Measurements from ENCODE around the gene LIMA1.
"Not testable (repeated sequence)": the region's sequence is repeated elsewhere in the genome, so short reads cannot be mapped to it uniquely, and the experiment has no call there.

The LIMA1 gene

DNA sequence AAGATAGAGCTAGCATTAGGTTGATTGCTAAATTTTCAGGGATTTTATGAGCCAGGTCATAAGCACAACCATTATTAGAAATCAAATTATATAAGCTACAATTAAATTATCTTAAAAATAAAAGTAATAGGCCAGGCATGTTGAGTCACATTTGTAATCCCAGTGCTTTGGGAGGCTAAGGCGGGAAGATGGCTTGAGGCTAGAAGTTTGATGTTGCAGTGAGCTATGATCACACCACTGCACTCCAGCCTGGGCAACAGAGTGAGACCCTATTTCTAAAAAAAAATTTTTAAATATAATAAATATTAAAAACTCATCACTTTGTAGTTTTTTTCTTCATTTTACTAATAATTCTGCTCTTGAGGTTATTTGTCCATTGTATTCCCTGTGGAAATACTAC lies 1.9 kb upstream of the LIMA1 start:
- DNase-seq = no peak

DNA sequence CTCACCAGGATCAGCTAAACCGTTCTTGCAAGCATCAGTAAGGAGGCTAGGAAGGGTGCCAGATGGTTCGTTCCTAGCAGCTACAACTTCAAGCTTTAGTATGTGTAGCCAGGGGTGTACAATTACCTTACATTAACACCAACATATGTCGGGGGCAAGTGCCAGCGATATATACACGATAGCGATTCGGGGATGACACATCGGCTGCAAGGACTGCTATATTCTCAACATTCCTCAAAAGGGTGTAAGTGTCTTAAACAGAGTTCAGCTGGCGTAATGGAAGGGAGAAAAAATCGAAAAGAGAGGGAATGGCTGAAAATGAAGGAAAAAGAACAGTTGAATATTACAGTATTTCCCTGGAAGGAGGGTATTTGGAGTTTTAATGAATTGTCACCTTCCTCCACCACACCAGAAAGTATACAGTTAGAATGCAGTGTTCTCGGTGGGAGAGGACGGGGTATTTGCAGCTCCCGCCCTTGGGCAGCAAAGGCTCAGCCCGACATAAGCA lies 545 bp downstream of the LIMA1 start:
- DNase-seq = no peak

DNA sequence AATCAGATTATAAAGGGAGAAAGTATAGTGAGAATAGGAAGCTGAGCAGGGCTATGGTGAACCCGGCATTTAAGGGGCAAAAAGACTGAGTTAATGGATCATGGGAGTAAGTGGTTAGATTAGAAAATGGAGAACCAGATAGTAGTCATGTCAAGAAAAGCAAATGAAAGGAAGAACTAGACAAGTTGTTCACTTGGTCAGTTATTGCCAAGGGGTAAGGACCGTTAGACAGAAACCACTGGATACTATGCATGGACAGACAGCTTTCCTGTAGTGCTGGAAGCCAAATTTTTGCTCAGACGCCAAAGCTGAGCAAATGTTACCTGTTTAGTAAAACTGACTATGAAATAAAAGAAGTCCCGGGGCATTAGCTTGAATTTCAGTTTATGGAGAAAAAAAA lies 3.8 kb downstream of the LIMA1 start:
- no peak for DNase-seq

DNA sequence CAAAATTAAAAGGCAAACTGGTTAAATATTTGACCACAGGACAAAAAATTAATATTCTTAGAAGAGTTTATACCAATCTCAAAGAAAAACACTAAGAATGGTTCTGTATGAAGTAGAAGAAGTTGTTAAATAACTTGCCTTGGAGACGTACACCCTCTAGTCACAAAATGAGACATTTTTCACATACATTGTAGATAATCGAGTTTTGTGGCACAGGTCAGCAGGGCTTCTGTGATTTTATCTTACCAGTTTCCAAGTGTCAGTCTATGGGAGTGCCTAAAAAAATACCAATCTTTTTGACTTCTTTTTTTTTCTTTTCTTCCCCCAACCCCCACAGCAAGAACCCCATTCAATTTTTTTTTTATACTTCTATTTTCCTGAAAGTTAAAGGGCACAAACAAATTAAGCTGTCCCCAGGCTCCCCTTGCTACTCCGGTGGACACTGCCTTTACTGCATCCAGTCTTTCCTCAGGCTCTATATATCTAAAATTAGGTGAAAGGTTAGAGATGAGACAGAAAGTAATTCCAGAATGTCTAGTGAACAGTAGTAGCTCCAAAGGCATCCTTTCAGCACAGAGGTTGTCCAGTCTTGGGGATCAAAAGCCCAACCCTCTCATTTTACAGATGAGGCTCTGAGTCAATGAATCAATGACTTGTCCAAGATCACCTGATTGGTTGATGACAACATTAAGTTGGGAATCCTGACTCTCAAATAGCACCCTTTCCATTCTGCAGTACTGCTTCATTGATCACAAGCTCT lies 6.2 kb downstream of the LIMA1 start:
- DNase-seq = no peak

DNA sequence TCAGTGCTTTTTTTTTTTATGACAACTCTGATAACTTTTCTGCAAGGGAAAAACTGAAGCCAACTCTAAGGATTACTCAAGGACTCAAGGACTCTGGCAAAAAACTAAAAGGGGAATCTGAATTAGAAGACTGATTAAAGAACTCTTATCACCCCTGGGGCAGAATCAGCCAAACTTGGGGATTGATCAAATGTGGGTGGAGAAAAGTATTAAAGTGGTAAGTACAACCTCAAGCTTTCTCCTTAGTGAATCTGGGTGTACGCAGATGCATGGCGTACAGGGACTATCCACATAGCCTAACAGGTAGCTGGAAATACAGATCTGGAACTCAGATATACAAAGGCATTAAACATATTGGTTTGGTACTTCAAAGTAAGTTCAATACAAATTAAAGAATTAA lies 7.3 kb downstream of the LIMA1 start:
- DNase-seq = no peak

DNA sequence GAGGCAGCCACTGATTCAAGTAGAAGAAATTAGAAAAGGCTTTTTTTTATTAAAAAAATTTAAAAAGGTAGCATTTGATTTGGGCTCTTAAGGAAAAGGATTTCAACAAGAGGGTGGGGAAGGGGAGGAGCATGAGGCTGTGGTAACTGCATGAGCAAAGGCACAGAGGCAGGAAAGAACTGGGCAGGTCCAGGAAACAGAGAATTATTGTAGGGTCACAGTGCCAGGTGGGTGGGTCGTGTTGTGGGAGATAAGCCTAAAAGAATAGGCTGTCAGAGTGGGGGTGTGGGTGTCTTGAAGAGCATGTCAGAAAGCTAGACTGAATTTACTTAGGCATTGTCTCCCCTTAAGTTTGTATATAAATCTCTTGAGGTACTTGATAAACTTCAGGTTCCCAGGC lies 7.8 kb downstream of the LIMA1 start:
- no peak for DNase-seq

DNA sequence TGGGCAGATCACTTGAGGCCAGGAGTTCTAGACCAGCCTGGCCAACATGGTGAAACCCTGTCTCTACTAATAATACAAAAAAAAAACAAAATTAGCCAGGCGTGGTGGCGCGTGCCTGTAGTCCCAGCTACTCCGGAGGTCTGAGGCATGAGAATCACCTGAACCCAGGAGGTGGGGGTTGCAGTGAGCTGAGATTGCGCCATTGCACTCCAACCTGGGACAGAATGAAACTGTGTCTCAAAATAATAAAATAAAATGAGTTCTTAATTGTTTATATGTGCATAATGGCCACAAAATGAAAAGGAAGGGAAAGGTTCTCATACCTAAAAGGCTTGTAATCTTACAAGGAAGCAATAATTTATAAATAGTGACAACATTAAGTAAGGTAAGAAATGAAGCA lies 8.2 kb downstream of the LIMA1 start:
- DNase-seq = not testable (repeated sequence)

DNA sequence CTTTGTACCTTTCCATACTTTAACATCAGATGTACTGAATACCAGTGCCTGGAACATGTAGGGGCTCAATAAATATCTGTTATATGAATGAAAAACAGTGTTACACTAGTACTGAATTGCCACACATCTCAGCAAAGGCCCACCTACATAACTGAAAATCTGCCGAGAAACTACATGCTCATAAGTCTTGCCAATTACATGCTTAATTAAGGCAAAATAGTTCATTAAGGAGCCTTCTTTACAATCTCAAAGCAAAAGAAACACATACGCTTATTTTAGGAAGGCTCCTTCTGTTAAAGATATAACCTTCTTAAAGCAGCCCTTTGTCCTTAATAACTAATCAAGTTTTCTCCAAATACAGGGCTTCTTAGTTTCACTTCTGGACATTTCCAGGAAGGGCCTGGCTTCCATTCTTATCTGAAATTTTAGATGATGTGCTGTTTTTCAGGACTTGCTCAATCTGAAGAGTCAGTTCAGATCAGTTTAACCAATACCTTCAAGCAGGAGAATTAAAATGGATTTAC lies 11.5 kb downstream of the LIMA1 start:
- DNase-seq = no peak

DNA sequence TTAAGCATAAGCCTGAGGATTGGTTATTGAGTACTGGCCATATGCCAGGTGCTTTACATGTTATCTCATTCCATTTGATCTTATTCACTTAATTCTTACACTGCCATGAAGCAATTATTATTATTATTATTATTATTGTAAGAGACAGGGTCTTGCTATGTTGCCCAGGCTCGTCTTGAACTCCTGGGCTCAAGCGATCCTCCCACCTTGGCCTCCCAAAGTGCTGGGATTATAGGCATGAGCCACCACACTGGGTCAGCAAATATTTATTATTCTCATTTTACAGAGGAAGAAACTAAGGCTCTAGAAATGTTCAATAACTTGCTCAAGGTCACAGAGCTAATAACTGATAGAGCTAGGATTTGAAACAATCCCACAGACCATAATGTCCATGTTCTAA lies 14.8 kb downstream of the LIMA1 start:
- DNase-seq = no peak

DNA sequence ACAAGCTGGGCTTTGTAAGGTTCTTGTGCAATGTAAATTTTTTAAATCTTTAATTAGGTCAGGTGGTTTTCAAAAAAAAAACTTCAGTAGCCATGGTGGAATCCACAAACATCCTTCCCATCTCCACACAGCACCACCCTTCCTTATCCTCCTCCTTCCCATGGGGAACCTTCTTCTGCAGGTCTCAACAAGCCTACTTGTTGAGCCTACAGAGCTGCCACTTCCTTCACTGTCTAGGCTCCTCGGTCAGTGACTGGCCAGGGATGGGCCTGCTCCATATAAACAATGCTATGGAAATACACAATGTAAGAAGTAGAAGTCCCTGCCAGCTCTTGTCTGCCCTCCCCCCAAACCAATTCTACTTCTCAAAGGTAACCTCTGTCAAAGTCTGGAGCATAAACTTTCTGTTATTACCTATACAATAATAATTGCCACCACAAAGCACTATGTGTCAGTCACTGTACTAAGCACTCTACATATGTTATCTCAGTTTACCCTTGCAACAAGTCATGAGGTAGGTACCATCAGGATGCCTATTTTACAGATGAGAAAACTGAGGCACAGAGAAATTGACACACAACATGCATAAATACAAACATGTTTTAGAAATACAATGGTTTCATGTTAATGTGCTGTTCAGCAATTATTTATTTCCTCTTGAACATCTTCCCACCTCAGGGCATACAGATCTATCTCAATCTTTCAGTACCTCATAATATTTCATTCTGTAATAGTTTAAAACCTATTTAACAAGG lies 17.4 kb downstream of the LIMA1 start:
- DNase-seq = no peak

DNA sequence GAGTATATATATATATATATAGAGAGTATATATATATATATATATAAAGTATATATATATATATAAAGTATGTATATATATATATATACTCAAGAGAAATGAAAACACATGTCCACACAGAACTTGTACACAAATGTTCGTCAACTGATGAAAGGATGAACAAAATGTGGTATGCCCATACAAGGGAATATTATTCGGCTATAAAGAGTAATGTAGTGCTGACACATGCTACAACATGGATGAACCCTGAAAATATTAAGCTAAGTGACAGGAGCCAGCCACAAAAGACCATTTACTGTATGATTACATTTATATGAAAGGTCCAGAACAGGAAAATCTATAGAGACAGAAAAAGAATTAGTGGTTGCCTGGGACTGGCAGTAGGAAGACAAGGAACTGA lies 19.5 kb downstream of the LIMA1 start:
- DNase-seq = no peak

DNA sequence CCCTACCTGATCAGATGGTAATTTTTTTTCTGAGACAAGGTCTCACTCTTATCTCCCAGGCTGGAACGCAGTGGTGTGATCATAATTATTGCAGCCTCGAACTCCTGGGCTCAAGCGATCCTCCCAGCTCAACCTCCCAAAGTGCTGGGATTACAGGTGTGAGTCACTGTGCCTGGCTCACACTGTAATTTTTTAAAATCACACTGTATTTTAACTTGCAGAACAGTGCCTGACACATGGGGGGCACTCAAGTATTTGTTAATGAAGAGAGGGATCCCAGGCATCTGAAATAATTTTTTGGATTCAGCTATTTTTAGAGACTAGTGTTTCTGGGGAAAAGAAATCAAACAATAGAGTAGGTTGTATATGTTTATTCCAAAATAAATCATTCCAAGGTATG lies 21.7 kb downstream of the LIMA1 start:
- no peak for DNase-seq

DNA sequence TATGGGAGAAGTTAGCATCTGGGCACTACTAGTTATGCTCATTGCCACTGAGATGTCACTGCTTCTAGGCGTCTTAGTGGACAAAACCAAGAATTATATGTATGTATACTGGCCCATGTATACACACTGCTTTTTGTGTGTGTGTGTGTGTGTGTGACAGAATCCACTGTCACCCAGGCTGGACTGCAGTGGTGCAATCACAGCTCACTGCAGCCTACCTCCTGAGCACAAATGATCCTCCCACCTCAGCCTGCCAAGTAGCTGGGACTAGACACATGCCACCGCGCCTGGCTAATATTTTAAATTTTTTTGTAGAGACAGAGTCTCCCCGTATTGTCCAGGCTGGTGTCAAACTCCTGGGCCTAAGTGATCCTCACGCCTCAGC lies 25.2 kb downstream of the LIMA1 start:
- no peak for DNase-seq

DNA sequence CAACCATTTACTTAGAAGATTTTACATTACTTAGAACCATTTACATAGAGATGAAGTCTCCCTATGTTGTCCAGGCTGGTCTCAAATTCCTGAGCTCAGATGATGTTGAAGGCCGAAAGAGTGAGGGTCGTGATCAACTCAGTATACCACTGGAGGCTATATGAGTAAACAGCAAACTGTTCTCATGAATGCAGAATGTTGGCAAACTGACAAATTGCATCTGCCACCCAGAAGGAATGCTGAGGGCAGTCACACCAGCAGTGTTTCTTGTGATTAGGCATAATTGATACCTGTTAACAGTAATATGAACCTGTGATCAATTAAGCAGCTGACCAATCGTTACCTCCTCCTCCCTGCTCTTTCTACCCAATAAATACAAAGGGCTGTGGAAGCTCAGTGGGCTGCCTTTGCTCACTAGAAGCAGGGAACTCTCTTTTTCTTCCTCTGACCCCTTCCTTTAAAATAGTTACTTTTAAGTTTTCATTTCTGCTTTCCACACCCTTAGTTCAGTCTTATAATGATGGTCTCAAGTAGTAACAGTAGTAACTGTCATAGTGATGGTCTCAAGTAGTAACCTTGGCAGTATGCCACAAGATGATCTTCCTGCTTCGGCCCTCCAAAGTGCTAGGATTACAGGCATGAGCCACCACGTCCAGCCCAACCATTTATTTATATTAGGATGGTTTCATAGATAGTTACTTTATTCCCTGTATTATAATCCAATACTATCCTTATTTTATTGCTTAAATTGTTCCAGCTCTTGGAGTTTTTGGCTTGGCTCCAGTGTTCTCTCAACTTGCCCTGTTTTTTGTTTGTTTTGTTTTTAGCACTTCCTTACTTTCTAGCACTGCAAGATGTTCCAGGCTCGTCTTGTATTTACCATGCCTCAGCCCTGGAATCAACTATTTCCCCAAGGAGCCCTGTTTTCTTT lies 25.8 kb downstream of the LIMA1 start:
- no peak for DNase-seq

DNA sequence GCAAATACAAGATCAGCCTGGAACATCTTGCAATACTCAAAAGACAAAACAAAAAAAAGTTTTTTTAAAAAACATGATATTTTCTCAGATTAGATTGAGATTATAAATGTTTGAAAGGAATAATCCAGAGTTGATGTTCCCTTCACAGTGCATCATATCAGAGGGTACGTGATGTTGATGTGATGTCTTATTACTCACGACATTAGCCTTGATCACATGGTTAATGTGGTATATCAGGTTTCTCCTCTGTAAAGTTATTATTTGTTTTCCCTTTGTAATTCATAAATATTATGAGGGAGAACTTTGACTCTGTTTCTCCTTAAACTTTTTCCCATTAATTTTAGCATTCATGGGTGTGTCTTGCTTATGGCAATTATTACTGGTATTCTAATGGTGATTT lies 26.6 kb downstream of the LIMA1 start:
- no peak for DNase-seq

DNA sequence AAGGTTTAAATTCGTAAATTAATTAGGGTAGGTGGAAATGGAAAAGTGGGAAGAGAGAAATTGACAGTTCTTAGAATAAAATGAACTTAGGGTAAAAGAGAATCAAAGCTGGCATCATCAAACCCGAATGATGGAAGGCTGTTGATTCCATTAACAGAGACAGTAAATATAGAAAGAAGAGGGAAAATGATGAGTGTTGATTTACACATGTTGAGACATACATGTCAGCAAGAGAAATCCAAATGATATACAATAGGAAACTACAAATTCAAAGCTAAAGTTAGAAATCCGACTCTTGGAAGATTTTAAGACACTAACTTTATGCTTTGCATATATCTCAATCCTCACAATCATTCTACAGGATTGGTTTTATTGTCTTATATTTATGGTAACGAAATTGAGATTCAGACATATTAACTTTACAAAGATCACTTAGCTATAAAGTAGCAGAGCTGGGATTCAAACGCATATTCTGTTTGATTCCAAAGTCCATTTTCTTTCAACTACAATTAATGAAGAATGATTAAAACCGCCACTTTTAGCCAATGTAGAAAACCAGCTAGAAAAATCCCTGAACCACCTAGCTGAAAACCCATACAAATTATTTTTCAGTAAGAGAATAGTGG lies 30.2 kb downstream of the LIMA1 start:
- no peak for DNase-seq

DNA sequence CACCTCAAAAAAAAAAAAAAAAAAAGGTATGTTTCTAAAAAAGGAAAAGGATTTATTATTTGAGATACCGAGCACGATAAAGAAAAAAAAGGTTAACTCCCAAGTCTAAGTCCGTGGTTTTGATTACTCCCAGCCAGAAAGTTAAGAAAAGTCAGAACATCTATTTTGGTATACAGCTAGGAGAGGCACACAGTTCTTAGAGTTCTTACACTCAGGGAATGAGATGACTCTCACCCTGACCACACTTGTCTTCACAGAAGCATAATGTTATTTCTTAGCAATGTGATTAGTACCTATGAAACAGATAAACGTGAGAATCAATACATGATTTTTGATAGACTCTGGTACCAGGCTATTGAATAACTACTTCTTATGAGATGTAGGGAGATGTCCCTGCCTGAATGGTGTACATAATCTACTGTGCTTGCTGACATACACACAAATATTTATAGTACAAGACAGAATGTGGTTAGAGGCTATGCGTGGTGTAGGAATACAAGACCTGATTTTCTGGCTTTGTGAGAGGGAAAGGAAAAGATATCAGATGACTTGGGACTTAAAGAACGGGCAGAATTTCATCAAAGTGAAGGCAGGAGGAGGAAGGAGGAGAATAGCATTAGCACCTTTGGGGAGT lies 31.6 kb downstream of the LIMA1 start:
- DNase-seq = no peak

DNA sequence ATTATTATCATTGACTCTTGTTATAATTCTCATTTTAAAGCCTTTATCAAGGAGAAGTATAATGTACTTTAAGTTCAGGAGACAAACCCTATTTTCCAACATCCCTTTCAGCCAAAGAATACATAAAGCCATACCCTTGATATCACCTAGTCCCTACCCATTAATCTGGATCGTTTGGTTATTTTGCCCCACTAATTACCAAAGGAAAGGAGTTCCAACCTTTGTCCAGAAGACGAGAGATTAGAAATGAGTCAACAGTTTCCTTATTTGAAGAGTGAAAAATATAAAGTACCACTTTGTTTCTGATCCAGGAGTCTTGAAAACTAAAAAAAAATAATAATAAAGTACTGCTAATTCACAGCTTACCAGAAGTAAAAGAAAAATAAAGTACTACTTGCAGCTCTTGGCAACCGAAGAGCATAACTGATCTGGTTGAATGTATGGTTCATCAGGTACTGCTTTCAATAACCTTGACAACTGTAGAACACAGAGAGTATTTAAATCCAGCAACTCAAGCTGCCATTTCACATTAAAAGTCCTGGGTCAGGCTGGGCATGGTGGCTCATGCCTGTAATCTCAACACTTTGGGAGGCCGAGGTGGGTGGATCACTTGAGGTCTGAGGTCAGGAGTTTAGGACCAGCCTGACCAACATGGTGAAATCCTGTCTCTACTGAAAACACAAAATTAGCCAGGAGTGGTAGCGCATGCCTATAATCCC lies 33.7 kb downstream of the LIMA1 start:
- DNase-seq = no peak

DNA sequence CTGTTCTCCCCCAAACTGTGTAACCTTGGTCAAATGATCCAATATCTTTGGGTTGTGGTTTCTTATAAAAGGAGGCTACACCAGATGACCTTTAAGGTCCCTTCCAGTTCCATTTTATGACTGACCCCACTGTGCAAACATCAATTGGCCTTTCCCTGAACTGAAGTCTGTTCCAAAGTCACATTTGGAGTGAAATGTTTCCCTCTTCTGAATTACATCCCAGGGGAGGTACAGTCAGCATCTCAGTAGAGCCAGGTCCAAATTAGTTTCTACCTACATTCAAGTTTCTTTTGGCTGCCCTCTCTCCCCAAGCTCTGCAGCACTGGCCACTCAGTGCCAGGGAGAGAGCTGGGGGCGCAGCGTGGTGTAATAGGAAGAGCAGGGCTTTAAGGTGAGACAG lies 34.4 kb downstream of the LIMA1 start:
- DNase-seq = no peak

DNA sequence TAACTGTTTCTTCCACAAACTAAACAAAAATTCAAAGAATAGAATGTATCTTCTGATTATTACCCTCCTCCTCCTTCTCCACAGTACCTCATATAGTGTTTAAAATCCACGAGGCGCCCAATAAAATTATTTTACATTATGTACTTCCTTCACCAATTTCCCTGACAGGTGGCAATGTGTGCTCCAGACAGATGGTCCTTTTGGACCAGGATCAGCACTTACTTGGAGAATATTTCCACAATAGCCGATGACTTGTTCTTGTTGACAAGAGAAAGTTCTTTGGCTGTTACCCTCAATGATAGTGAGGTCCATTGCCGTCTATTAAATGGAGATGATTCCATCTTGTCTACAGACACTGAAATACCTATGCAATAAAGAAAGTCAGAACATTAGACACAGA lies 34.9 kb downstream of the LIMA1 start:
- no peak for DNase-seq

DNA sequence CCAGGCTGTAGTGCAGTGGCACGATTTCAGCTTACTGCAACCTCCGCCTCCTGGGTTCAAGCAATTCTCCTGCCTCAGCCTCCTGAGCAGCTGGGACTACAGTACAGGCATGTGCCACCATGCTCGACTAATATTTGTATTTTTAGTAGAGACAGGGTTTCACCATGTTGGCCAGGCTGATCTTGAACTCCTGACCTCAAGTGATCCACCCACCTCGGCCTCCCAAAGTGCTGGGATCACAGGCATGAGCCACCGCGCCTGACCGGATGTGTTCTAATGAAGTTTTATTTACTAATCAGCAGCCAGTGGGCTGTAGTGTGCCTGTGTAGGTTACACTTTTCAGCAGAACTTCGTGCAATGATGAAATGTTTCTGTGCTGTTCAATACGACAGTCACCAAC lies 35.7 kb downstream of the LIMA1 start:
- not testable (repeated sequence) for DNase-seq

Data from cortex of kidney (tissue), 1 donor.